Cardiac fibroblast (primary cell): ENCODE results near the gene SRI.
"Not testable (repeated sequence)": the region's sequence is repeated elsewhere in the genome, so short reads cannot be mapped to it uniquely, and the experiment has no call there.

ENCODE experiments used
- DNase-seq, 2 donors: peaks; one replicate each; pipeline versions ENCODE4 v3.0.0 to v3.0.0-alpha.2; 2010; ENCODE audit warnings: low read depth in 2 of 2
- H3K4me3 ChIP-seq, 2 donors: replicated peaks in 1 of 2; 1 replicate in 1 of 2; 2 replicates in 1 of 2; pipeline ENCODE4 v1.5.1; 2011; ENCODE audit warnings: low read depth in 2 of 2, low read length in 2 of 2, mild to moderate bottlenecking in 2 of 2, moderate library complexity in 1 of 2
- CTCF ChIP-seq: IDR thresholded peaks from one replicate; pipeline ENCODE4 v1.5.1; 2011; ENCODE audit warnings: low read depth, mild to moderate bottlenecking, low read length, inconsistent platforms

Gene SRI

GRCh38 chr7:88260719-88261118 is 40.9 kb upstream of the SRI start:
- DNase-seq = no peak
- no peak for TF ChIP-seq CTCF
- no peak overlapping the region for H3K4me3 ChIP-seq

GRCh38 chr7:88259656-88260380 is 40.0 kb upstream of the SRI start:
- no peak overlapping the region for H3K4me3 ChIP-seq
- no peak for TF ChIP-seq CTCF
- peak in 1 of 2 donors; percentile 3 for DNase-seq

GRCh38 chr7:88258296-88258695 is 38.5 kb upstream of the SRI start:
- not testable (repeated sequence) for H3K4me3 ChIP-seq, DNase-seq

- DNase-seq = peak in 1 of 2 donors; percentile 4
- TF ChIP-seq CTCF = no peak
- no peak overlapping the region for H3K4me3 ChIP-seq
Measured at GRCh38 chr7:88256906-88257305, 37.1 kb upstream of the SRI start.

- no peak for TF ChIP-seq CTCF
- peak; percentile 14 to 39 for DNase-seq
- H3K4me3 ChIP-seq = no peak overlapping the region
Measured at GRCh38 chr7:88254721-88255424, 35.0 kb upstream of the SRI start.

GRCh38 chr7:88253640-88254039 is 33.8 kb upstream of the SRI start:
- DNase-seq = no peak
- no peak for TF ChIP-seq CTCF
- no peak overlapping the region for H3K4me3 ChIP-seq

GRCh38 chr7:88244258-88244657 is 24.4 kb upstream of the SRI start:
- DNase-seq = no peak
- no peak overlapping the region for H3K4me3 ChIP-seq
- no peak for TF ChIP-seq CTCF
